ENCODE results near the gene DDX24.

GRCh38 chr14:94011795-94012194, 69.2 kb downstream of the DDX24 start:
- TF ChIP-seq CTCF (IDR thresholded peaks at IDR 0.05), result no peak
- TF ChIP-seq POLR2A (IDR thresholded peaks at IDR 0.05), result no peak
- TF ChIP-seq EP300 (IDR thresholded peaks at IDR 0.05), result no peak

Data from gastroesophageal sphincter (tissue), 3 donors.